Iris pigment epithelial cell (primary cell): ENCODE measurements around the gene HFM1.
"Not testable (repeated sequence)": the region's sequence is repeated elsewhere in the genome, so short reads cannot be mapped to it uniquely, and the experiment has no call there.

Experiments used
- DNase-seq: peaks from one replicate; pipeline ENCODE4 v3.0.0-alpha.2; 2011; ENCODE audit warnings: low read depth

The HFM1 gene

GRCh38 chr1:91404151-91405012 is at the start of gene HFM1:
HFM1 (minus strand) TSS chr1:91404837; CDS start chr1:91401082, 3,755 bp downstream.
- DNase-seq, result peak; percentile 74

- DNase-seq, result no peak
These were observed 49.5 kb upstream of the HFM1 start for GRCh38 chr1:91454136-91454535.

- peak; percentile 24 for DNase-seq
These were observed 45.6 kb upstream of the HFM1 start for GRCh38 chr1:91450260-91450659.

- not testable (repeated sequence) for DNase-seq
These were observed 43.1 kb upstream of the HFM1 start for GRCh38 chr1:91447782-91448181.

GRCh38 chr1:91441980-91442379 is 37.3 kb upstream of the HFM1 start:
- not testable (repeated sequence) for DNase-seq

GRCh38 chr1:91440847-91441246 is 36.2 kb upstream of the HFM1 start:
- DNase-seq, result peak; percentile 17

- no peak for DNase-seq
These were observed 34.4 kb upstream of the HFM1 start for GRCh38 chr1:91439016-91439415.

- peak; percentile 14 for DNase-seq
These were observed 23.7 kb upstream of the HFM1 start for GRCh38 chr1:91428182-91428798.

GRCh38 chr1:91427741-91428140 is 23.1 kb upstream of the HFM1 start:
- DNase-seq, result no peak

- not testable (repeated sequence) for DNase-seq
These were observed 17.9 kb upstream of the HFM1 start for GRCh38 chr1:91422523-91422922.

GRCh38 chr1:91412371-91412770 is 7.7 kb upstream of the HFM1 start:
- no peak for DNase-seq

- DNase-seq, result peak; percentile 14
These were observed 2.2 kb upstream of the HFM1 start for GRCh38 chr1:91406773-91407389.

GRCh38 chr1:91402023-91402422 is 2.6 kb downstream of the HFM1 start:
- DNase-seq, result peak; percentile 24

- DNase-seq, result no peak
These were observed 4.4 kb downstream of the HFM1 start for GRCh38 chr1:91400133-91400725.

GRCh38 chr1:91398291-91398690 is 6.3 kb downstream of the HFM1 start:
- no peak for DNase-seq

- DNase-seq, result no peak
These were observed 7.0 kb downstream of the HFM1 start for GRCh38 chr1:91397605-91398004.

- no peak for DNase-seq
These were observed 11.6 kb downstream of the HFM1 start for GRCh38 chr1:91393042-91393441.

- no peak for DNase-seq
These were observed 18.5 kb downstream of the HFM1 start for GRCh38 chr1:91386109-91386508.

- DNase-seq, result peak; percentile 3
These were observed 21.2 kb downstream of the HFM1 start for GRCh38 chr1:91383456-91383855.

- DNase-seq, result no peak
These were observed 22.8 kb downstream of the HFM1 start for GRCh38 chr1:91381844-91382243.

- no peak for DNase-seq
These were observed 30.6 kb downstream of the HFM1 start for GRCh38 chr1:91374086-91374485.

GRCh38 chr1:91372230-91372629 is 32.4 kb downstream of the HFM1 start:
- not testable (repeated sequence) for DNase-seq

GRCh38 chr1:91349524-91349923 is 55.1 kb downstream of the HFM1 start:
- DNase-seq, result peak; percentile 11
